Chondrocyte (in vitro differentiated cells): ENCODE results near the gene C1orf198. TPM values are rescaled to one million over a fixed set of nuclear protein-coding genes. Genes with fewer than 3 reads are reported as not detected.

Experiments used
- DNase-seq: peaks from one replicate; pipeline ENCODE4 v3.0.0; 2021; ENCODE audit warnings: mixed read lengths, low spot score
- H3K27ac Mint-ChIP-seq: one replicate; pipeline ENCODE4 v1.8.0; 2021; ENCODE audit warnings: mild to moderate bottlenecking, moderate library complexity, mixed read lengths; ENCODE audit not compliant: unreplicated experiment
- H3K27me3 Mint-ChIP-seq: 2 replicates; pipeline ENCODE4 v1.8.0; 2021; ENCODE audit warnings: low read depth, mixed read lengths
- H3K36me3 Mint-ChIP-seq: 2 replicates; pipeline ENCODE4 v1.8.0; 2021; ENCODE audit warnings: low read depth, mixed read lengths
- H3K4me1 Mint-ChIP-seq: 2 replicates; pipeline ENCODE4 v1.8.0; 2021; ENCODE audit warnings: low read depth, mild to moderate bottlenecking, mixed read lengths
- H3K4me3 Mint-ChIP-seq: one replicate; pipeline ENCODE4 v1.8.0; 2021; ENCODE audit warnings: mild to moderate bottlenecking, moderate library complexity, mixed read lengths; ENCODE audit not compliant: unreplicated experiment
- H3K9me3 Mint-ChIP-seq: 2 replicates; pipeline ENCODE4 v1.8.0; 2021; ENCODE audit warnings: low read depth, mixed read lengths
- total RNA-seq: library from RNA; stranded (reverse); gene quantifications from 3 replicates; pipeline ENCODE4 v1.2.1, GENCODE V29; 2021
- TF ChIP-seq, protein P1 (sequence below): fragments of 200-600 bp; sonication (generic); IDR thresholded peaks from 2 replicates; pipeline ENCODE4 v1.5.0; 2021; ENCODE audit warnings: antibody characterized with exemption, mild to moderate bottlenecking, moderate library complexity

C1orf198 gene
- total RNA-seq, 1 donor from 2014 or later: 505 TPM

DNA sequence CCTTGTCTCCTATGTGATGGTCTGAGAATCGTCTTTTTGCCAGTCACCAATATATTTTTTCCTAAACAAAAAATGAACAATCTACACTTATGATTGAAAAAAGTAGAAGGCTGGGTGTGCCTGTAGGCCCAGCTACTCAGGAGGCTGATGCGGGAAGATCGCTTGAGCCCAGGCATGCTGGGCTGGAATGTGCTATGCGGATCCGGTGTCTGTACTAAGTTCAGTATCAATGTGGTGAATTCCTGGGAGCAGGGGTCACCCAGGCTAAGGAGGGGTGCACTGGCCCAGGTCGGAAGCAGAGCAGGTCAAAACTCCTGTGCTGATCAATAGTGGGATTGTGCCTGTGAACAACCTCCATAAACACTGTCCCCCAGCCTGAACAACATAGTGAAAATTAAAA lies 25.7 kb upstream of the C1orf198 start:
- no peaks in the 10 kb centered on the region for H3K36me3 Mint-ChIP-seq
- H3K9me3 Mint-ChIP-seq: no peaks in the 10 kb centered on the region
- H3K27me3 Mint-ChIP-seq: no peaks in the 10 kb centered on the region
- no peak for DNase-seq
- H3K4me3 Mint-ChIP-seq: no peak overlapping the region
- peaks cover 54% of the 10 kb centered on the region for H3K4me1 Mint-ChIP-seq
- TF ChIP-seq, protein P1, sequence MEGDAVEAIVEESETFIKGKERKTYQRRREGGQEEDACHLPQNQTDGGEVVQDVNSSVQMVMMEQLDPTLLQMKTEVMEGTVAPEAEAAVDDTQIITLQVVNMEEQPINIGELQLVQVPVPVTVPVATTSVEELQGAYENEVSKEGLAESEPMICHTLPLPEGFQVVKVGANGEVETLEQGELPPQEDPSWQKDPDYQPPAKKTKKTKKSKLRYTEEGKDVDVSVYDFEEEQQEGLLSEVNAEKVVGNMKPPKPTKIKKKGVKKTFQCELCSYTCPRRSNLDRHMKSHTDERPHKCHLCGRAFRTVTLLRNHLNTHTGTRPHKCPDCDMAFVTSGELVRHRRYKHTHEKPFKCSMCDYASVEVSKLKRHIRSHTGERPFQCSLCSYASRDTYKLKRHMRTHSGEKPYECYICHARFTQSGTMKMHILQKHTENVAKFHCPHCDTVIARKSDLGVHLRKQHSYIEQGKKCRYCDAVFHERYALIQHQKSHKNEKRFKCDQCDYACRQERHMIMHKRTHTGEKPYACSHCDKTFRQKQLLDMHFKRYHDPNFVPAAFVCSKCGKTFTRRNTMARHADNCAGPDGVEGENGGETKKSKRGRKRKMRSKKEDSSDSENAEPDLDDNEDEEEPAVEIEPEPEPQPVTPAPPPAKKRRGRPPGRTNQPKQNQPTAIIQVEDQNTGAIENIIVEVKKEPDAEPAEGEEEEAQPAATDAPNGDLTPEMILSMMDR: no peak
- no peak overlapping the region for H3K27ac Mint-ChIP-seq

DNA sequence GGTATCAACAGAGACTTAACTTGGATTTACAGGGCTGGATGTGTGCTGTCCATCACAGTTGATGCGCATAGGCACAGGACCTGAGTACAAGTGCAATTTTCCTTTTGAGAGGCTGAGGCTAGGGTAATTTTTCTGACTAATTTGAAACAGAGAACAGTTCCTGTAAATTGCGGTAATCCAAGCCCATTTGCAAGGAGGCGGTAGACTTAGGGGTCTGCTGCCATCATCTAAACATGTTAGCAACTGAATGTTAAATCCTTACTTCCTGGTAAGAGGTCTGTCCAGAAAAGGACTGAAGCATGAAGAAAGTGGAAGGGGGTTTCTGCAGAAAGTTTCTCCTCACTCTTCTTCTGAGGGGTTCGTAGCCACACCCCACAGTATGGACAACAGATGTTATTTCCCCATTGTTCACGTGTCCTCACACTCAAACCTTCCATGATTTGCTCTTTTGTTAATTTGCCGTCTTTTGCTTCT lies 23.7 kb upstream of the C1orf198 start:
- Mint-ChIP-seq H3K36me3 (no peaks in the 10 kb centered on the region), H3K9me3 (no peaks in the 10 kb centered on the region), H3K27ac (no peak overlapping the region), H3K4me3 (no peak overlapping the region), H3K27me3 (no peaks in the 10 kb centered on the region), H3K4me1 (peaks cover 40% of the 10 kb centered on the region)
- no peak for DNase-seq
- TF ChIP-seq, protein P1: no peak

DNA sequence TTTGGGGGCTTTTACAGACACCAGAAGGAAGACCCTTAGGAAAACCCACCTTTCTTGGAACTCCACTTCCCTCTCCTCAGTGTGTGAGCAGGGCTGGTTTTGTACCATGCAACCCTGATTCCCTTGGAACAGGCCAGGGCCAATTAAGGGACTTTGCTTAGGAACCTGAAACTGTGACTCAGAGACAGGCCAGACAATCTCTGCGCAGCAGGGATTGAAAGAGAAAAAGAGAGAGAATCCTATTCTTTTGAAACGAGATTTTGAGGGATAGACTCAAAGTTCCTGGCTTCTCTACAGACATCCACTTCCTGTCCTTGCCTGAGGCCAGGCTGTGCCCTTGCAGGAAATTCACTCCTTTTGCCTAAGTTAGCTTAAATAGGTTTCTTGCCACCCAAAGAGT lies 23.1 kb upstream of the C1orf198 start:
- peak overlapping the region; percentile 69 for H3K27ac Mint-ChIP-seq
- H3K36me3 Mint-ChIP-seq: no peaks in the 10 kb centered on the region
- no peak overlapping the region for H3K4me3 Mint-ChIP-seq
- H3K4me1 Mint-ChIP-seq: peaks cover 35% of the 10 kb centered on the region
- DNase-seq: no peak
- no peaks in the 10 kb centered on the region for H3K9me3 Mint-ChIP-seq
- H3K27me3 Mint-ChIP-seq: no peaks in the 10 kb centered on the region
- TF ChIP-seq, protein P1: no peak

DNA sequence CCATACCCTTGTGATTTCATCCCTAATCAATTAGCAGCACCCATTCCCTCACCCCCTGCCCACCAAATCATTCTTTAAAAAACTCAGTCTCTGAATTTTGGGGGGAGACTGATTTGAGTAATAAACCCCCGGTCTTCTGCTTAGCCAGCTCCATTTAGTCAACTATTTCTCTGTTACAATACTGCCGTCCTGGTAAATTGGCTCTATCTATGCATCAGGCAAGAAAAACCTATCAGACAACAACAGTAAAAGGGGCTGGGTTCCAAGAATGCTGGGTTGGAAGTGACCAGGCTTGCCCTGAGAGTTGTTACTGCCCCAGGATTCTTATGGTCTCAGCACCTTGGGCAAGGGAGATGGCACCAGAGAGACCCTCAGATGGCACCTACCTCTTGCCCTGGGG lies 16.3 kb upstream of the C1orf198 start:
- DNase-seq: no peak
- H3K9me3 Mint-ChIP-seq: peaks cover 9% of the 10 kb centered on the region
- H3K4me3 Mint-ChIP-seq: no peak overlapping the region
- TF ChIP-seq, protein P1: no peak
- H3K36me3 Mint-ChIP-seq: peaks cover 3% of the 10 kb centered on the region
- H3K27ac Mint-ChIP-seq: no peak overlapping the region
- peaks cover 2% of the 10 kb centered on the region for H3K27me3 Mint-ChIP-seq
- H3K4me1 Mint-ChIP-seq: peaks cover 5% of the 10 kb centered on the region

DNA sequence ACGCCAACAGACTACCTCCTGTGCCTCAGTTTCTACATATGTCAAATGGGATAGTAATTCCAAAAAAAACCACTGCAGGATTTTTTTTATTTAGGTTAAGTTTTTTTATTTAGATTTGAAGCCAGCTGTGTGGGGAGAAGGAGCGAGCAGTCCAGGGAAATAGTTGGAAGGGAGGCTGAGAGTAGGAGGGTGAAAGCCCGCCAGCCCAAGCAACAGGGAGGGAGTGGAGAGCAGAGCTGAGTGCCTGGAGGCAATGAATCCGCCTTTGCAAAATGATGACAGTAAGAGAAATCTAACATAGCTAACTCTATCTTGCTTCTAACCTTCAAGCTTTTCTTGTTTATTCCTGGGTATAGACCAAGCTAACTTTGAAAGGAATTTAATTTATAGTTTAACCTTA lies 15.6 kb upstream of the C1orf198 start:
- no peak overlapping the region for H3K27ac Mint-ChIP-seq
- H3K4me3 Mint-ChIP-seq: no peak overlapping the region
- H3K36me3 Mint-ChIP-seq: peaks cover 3% of the 10 kb centered on the region
- DNase-seq: no peak
- H3K27me3 Mint-ChIP-seq: peaks cover 2% of the 10 kb centered on the region
- TF ChIP-seq, protein P1: no peak
- peaks cover 9% of the 10 kb centered on the region for H3K4me1 Mint-ChIP-seq
- H3K9me3 Mint-ChIP-seq: peaks cover 9% of the 10 kb centered on the region
